ENCODE measurements around the gene CXADR.

The CXADR gene

GRCh38 chr21:17560377-17561025 lies 47.7 kb downstream of the CXADR start:
- WGBS, 2 experiments = 98% methylated on average over 5 of the region's 5 CpGs
- Histone ChIP-seq H3K36me3 (ENCODE audit: control insufficient read depth, insufficient read depth, low read length) (peaks cover 34% of the 10 kb centered on the region), H3K4me3 (ENCODE audit: insufficient read depth, low read depth, low read length) (no peak overlapping the region), H3K27me3 (ENCODE audit: control insufficient read depth, insufficient read depth, low read length, poor library complexity, severe bottlenecking) (no peaks in the 10 kb centered on the region), H3K27ac (ENCODE audit: insufficient read depth, low read depth, low read length, poor library complexity, severe bottlenecking) (no peak overlapping the region), H3K9me3 (ENCODE audit: control insufficient read depth, low read length) (no peaks in the 10 kb centered on the region), H3K4me1 (ENCODE audit: control insufficient read depth, insufficient read depth, low read length) (no peaks in the 10 kb centered on the region)

- Histone ChIP-seq H3K27me3 (ENCODE audit: control insufficient read depth, insufficient read depth, low read length, poor library complexity, severe bottlenecking) (no peaks in the 10 kb centered on the region), H3K36me3 (ENCODE audit: control insufficient read depth, insufficient read depth, low read length) (peaks cover 3% of the 10 kb centered on the region), H3K27ac (ENCODE audit: insufficient read depth, low read depth, low read length, poor library complexity, severe bottlenecking) (no peak overlapping the region), H3K4me3 (ENCODE audit: insufficient read depth, low read depth, low read length) (no peak overlapping the region), H3K4me1 (ENCODE audit: control insufficient read depth, insufficient read depth, low read length) (no peaks in the 10 kb centered on the region), H3K9me3 (ENCODE audit: control insufficient read depth, low read length) (no peaks in the 10 kb centered on the region)
- WGBS, 2 experiments = 93 to 95% methylated on average over 9 of the region's 9 CpGs
Measured at GRCh38 chr21:17570786-17571185, 57.9 kb downstream of the CXADR start.

GRCh38 chr21:17572431-17572830 lies 59.6 kb downstream of the CXADR start:
- Histone ChIP-seq H3K9me3 (ENCODE audit: control insufficient read depth, low read length) (no peaks in the 10 kb centered on the region), H3K4me3 (ENCODE audit: insufficient read depth, low read depth, low read length) (no peak overlapping the region), H3K4me1 (ENCODE audit: control insufficient read depth, insufficient read depth, low read length) (no peaks in the 10 kb centered on the region), H3K27me3 (ENCODE audit: control insufficient read depth, insufficient read depth, low read length, poor library complexity, severe bottlenecking) (no peaks in the 10 kb centered on the region), H3K36me3 (ENCODE audit: control insufficient read depth, insufficient read depth, low read length) (no peaks in the 10 kb centered on the region), H3K27ac (ENCODE audit: insufficient read depth, low read depth, low read length, poor library complexity, severe bottlenecking) (no peak overlapping the region)
- 90% methylated on average over 6 of the region's 6 CpGs for WGBS, 2 experiments

GRCh38 chr21:17575076-17575475 lies 62.2 kb downstream of the CXADR start:
- Histone ChIP-seq H3K4me3 (ENCODE audit: insufficient read depth, low read depth, low read length) (no peak overlapping the region), H3K36me3 (ENCODE audit: control insufficient read depth, insufficient read depth, low read length) (no peaks in the 10 kb centered on the region), H3K9me3 (ENCODE audit: control insufficient read depth, low read length) (no peaks in the 10 kb centered on the region), H3K27me3 (ENCODE audit: control insufficient read depth, insufficient read depth, low read length, poor library complexity, severe bottlenecking) (no peaks in the 10 kb centered on the region), H3K27ac (ENCODE audit: insufficient read depth, low read depth, low read length, poor library complexity, severe bottlenecking) (no peak overlapping the region), H3K4me1 (ENCODE audit: control insufficient read depth, insufficient read depth, low read length) (no peaks in the 10 kb centered on the region)
- WGBS, 2 experiments = 92 to 94% methylated on average over 5 of the region's 5 CpGs

GRCh38 chr21:17576080-17576835 lies 63.4 kb downstream of the CXADR start:
- no peaks in the 10 kb centered on the region for H3K27me3 ChIP-seq (ENCODE audit: control insufficient read depth, insufficient read depth, low read length, poor library complexity, severe bottlenecking)
- WGBS, 2 experiments = 82 to 98% methylated on average over 2 to 4 of the region's 5 CpGs
- H3K36me3 ChIP-seq (ENCODE audit: control insufficient read depth, insufficient read depth, low read length) = peaks cover 2% of the 10 kb centered on the region
- no peaks in the 10 kb centered on the region for H3K4me1 ChIP-seq (ENCODE audit: control insufficient read depth, insufficient read depth, low read length)
- no peak overlapping the region for H3K27ac ChIP-seq (ENCODE audit: insufficient read depth, low read depth, low read length, poor library complexity, severe bottlenecking)
- no peaks in the 10 kb centered on the region for H3K9me3 ChIP-seq (ENCODE audit: control insufficient read depth, low read length)
- no peak overlapping the region for H3K4me3 ChIP-seq (ENCODE audit: insufficient read depth, low read depth, low read length)

- WGBS, 2 experiments = 89 to 90% methylated on average over 1 of the region's 1 CpG
- H3K27ac ChIP-seq (ENCODE audit: insufficient read depth, low read depth, low read length, poor library complexity, severe bottlenecking) = no peak overlapping the region
- no peaks in the 10 kb centered on the region for H3K4me1 ChIP-seq (ENCODE audit: control insufficient read depth, insufficient read depth, low read length)
- no peaks in the 10 kb centered on the region for H3K27me3 ChIP-seq (ENCODE audit: control insufficient read depth, insufficient read depth, low read length, poor library complexity, severe bottlenecking)
- no peak overlapping the region for H3K4me3 ChIP-seq (ENCODE audit: insufficient read depth, low read depth, low read length)
- no peaks in the 10 kb centered on the region for H3K9me3 ChIP-seq (ENCODE audit: control insufficient read depth, low read length)
- peaks cover 2% of the 10 kb centered on the region for H3K36me3 ChIP-seq (ENCODE audit: control insufficient read depth, insufficient read depth, low read length)
Measured at GRCh38 chr21:17577701-17578100, 64.9 kb downstream of the CXADR start.

- Histone ChIP-seq H3K27ac (ENCODE audit: insufficient read depth, low read depth, low read length, poor library complexity, severe bottlenecking) (no peak overlapping the region), H3K4me3 (ENCODE audit: insufficient read depth, low read depth, low read length) (no peak overlapping the region), H3K36me3 (ENCODE audit: control insufficient read depth, insufficient read depth, low read length) (peaks cover 2% of the 10 kb centered on the region), H3K4me1 (ENCODE audit: control insufficient read depth, insufficient read depth, low read length) (no peaks in the 10 kb centered on the region), H3K27me3 (ENCODE audit: control insufficient read depth, insufficient read depth, low read length, poor library complexity, severe bottlenecking) (no peaks in the 10 kb centered on the region), H3K9me3 (ENCODE audit: control insufficient read depth, low read length) (no peaks in the 10 kb centered on the region)
- WGBS, 2 experiments = 98 to 99% methylated on average over 2 of the region's 2 CpGs
Measured at GRCh38 chr21:17578162-17578561, 65.3 kb downstream of the CXADR start.

GRCh38 chr21:17578876-17579275 lies 66.0 kb downstream of the CXADR start:
- no peaks in the 10 kb centered on the region for H3K4me1 ChIP-seq (ENCODE audit: control insufficient read depth, insufficient read depth, low read length)
- H3K27me3 ChIP-seq (ENCODE audit: control insufficient read depth, insufficient read depth, low read length, poor library complexity, severe bottlenecking) = no peaks in the 10 kb centered on the region
- 89 to 98% methylated on average over 1 to 2 of the region's 2 CpGs for WGBS, 2 experiments
- no peak overlapping the region for H3K27ac ChIP-seq (ENCODE audit: insufficient read depth, low read depth, low read length, poor library complexity, severe bottlenecking)
- no peaks in the 10 kb centered on the region for H3K9me3 ChIP-seq (ENCODE audit: control insufficient read depth, low read length)
- no peak overlapping the region for H3K4me3 ChIP-seq (ENCODE audit: insufficient read depth, low read depth, low read length)
- H3K36me3 ChIP-seq (ENCODE audit: control insufficient read depth, insufficient read depth, low read length) = peaks cover 2% of the 10 kb centered on the region

- WGBS, 2 experiments = 93 to 94% methylated on average over 8 of the region's 8 CpGs
- Histone ChIP-seq H3K27me3 (ENCODE audit: control insufficient read depth, insufficient read depth, low read length, poor library complexity, severe bottlenecking) (no peaks in the 10 kb centered on the region), H3K27ac (ENCODE audit: insufficient read depth, low read depth, low read length, poor library complexity, severe bottlenecking) (no peak overlapping the region), H3K36me3 (ENCODE audit: control insufficient read depth, insufficient read depth, low read length) (peaks cover 2% of the 10 kb centered on the region), H3K4me3 (ENCODE audit: insufficient read depth, low read depth, low read length) (no peak overlapping the region), H3K9me3 (ENCODE audit: control insufficient read depth, low read length) (no peaks in the 10 kb centered on the region), H3K4me1 (ENCODE audit: control insufficient read depth, insufficient read depth, low read length) (no peaks in the 10 kb centered on the region)
Measured at GRCh38 chr21:17580319-17580718, 67.5 kb downstream of the CXADR start.

GRCh38 chr21:17583898-17584297 lies 71.1 kb downstream of the CXADR start:
- H3K27ac ChIP-seq (ENCODE audit: insufficient read depth, low read depth, low read length, poor library complexity, severe bottlenecking) = no peak overlapping the region
- no peak overlapping the region for H3K4me3 ChIP-seq (ENCODE audit: insufficient read depth, low read depth, low read length)
- H3K9me3 ChIP-seq (ENCODE audit: control insufficient read depth, low read length) = no peaks in the 10 kb centered on the region
- H3K4me1 ChIP-seq (ENCODE audit: control insufficient read depth, insufficient read depth, low read length) = no peaks in the 10 kb centered on the region
- H3K36me3 ChIP-seq (ENCODE audit: control insufficient read depth, insufficient read depth, low read length) = peaks cover 2% of the 10 kb centered on the region
- H3K27me3 ChIP-seq (ENCODE audit: control insufficient read depth, insufficient read depth, low read length, poor library complexity, severe bottlenecking) = no peaks in the 10 kb centered on the region
- WGBS, 2 experiments = 90 to 91% methylated on average over 3 of the region's 3 CpGs
